NCI-H1417 (cell line): Measurements from ENCODE around the gene RIN3.

ENCODE experiments used
- DNase-seq, 3 experiments: peaks; one replicate each; lab custom pipeline; 2025; lab: John Stamatoyannopoulos, UW

RIN3 gene

GRCh38 chr14:92578511-92578910 lies 64.9 kb downstream of the RIN3 start:
- DNase-seq, result no peak

GRCh38 chr14:92579244-92579936 lies 65.8 kb downstream of the RIN3 start:
- no peak for DNase-seq

- no peak for DNase-seq
These were observed 67.6 kb downstream of the RIN3 start for GRCh38 chr14:92581206-92581605.

GRCh38 chr14:92581966-92582566 lies 68.5 kb downstream of the RIN3 start:
- DNase-seq, result no peak

- no peak for DNase-seq
These were observed 69.3 kb downstream of the RIN3 start for GRCh38 chr14:92582706-92583452.

- no peak for DNase-seq
These were observed 70.6 kb downstream of the RIN3 start for GRCh38 chr14:92584220-92584619.

GRCh38 chr14:92584816-92585215 lies 71.2 kb downstream of the RIN3 start:
- DNase-seq, result no peak

- no peak for DNase-seq
These were observed 72.7 kb downstream of the RIN3 start for GRCh38 chr14:92585981-92586937.

GRCh38 chr14:92586963-92587699 lies 73.5 kb downstream of the RIN3 start:
- DNase-seq, result no peak

GRCh38 chr14:92587700-92588085 lies 74.1 kb downstream of the RIN3 start:
- DNase-seq, result no peak

GRCh38 chr14:92589213-92589852 lies 75.8 kb downstream of the RIN3 start:
- peak in 2 of 3 experiments; percentile 10 to 55 for DNase-seq

GRCh38 chr14:92590176-92590575 lies 76.6 kb downstream of the RIN3 start:
- no peak for DNase-seq

- no peak for DNase-seq
These were observed 77.4 kb downstream of the RIN3 start for GRCh38 chr14:92590941-92591340.

GRCh38 chr14:92591346-92591745 lies 77.8 kb downstream of the RIN3 start:
- no peak for DNase-seq

GRCh38 chr14:92595267-92595666 lies 81.7 kb downstream of the RIN3 start:
- DNase-seq, result no peak

- DNase-seq, result no peak
These were observed 82.8 kb downstream of the RIN3 start for GRCh38 chr14:92596331-92596907.

- DNase-seq, result no peak
These were observed 84.6 kb downstream of the RIN3 start for GRCh38 chr14:92597906-92598905.

- DNase-seq, result no peak
These were observed 86.2 kb downstream of the RIN3 start for GRCh38 chr14:92599811-92600210.
